ENCODE measurements around the gene EFNA3.

Gene EFNA3

DNA sequence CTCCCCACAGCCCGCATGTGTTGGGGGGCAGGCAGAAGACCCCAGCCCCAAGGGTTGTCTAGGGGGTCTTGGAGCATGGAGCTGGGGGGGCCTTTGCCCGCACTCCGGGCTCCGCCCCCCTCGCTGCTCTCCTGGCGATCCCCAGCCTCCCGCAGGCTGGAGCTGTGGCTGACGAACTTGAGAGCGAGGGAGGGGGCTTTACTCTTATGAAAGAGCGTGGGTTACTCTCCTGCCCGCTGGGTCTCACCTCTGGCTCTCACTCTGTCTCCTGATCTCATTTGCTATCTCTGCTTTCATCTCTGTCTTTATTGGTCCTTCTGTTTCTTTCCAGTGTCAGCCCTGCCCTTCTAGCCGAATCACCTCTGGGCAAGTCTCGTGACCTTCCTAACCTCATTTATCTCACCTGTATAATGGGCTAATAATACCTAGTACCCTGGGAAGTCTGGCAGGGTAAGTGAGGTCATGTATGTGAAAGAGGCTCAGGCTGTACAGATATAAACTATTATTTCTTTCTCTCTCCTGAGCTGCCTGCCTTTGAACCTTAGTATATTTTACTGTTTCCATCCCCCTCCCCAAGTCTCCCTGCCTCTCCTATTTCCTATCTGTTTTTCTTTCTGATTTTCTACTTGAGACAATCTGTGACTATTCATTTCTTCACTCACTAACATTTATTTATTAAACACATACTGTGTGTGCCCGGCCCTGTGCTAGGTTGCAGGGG is 14.4 kb upstream of the EFNA3 start:
- peaks cover 0 to 22% of the 10 kb centered on the region in 2 experiments; a peak in 1 of 3 replicates for H3K36me3 ChIP-seq (ENCODE audit: control insufficient read depth in 2 of 2, insufficient read depth in 1 of 2, low read length in 2 of 2)
- H3K4me1 ChIP-seq (ENCODE audit: control insufficient read depth, insufficient read depth, low read length), result no peaks in the 10 kb centered on the region; the same call in none of the 2 replicates
- no peaks in the 10 kb centered on the region for H3K9me3 ChIP-seq (ENCODE audit: control insufficient read depth, insufficient read depth, low read depth, low read length)
- H3K27ac ChIP-seq (ENCODE audit: extremely low read depth, low read depth, low read length), result no peak overlapping the region; the same call in 1 of the 2 replicates
- POLR2A ChIA-PET, result interaction anchor here (0.7 to 1.5 kb wide), 3 partner anchors 11 to 16 kb away, joined by 3 to 6 read pairs (median 6); partner anchors contain the start of gene EFNA3
- peak overlapping the region; percentile 88 for H3K4me3 ChIP-seq (ENCODE audit: low read depth, low read length)
- CTCF ChIA-PET, result interaction anchor here (0.6 to 10.9 kb wide), 8 partner anchors 13 to 183 kb away, joined by 3 to 117 read pairs (median 4); partner anchors contain the start of genes ADAM15 and EFNA3
- TF ChIP-seq ZNF580 (tag by site-specific recombination; IDR thresholded peaks at IDR 0.05) (peak; percentile 86), ZFHX2 (tag by site-specific recombination; conservative IDR thresholded peaks at IDR 0.05) (0 out of 2 replicates have a peak, but pooled peaks have one; percentile 46), ZNF704 (tag by site-specific recombination; IDR thresholded peaks at IDR 0.05) (no peak), PRDM1 (tag by site-specific recombination; IDR thresholded peaks at IDR 0.05) (peak; percentile 37), ZNF23 (tag by site-specific recombination; IDR thresholded peaks at IDR 0.05; ENCODE audit: borderline replicate concordance) (no peak), ZNF174 (tag by site-specific recombination; IDR thresholded peaks at IDR 0.05) (no peak), MYNN (tag by site-specific recombination; IDR thresholded peaks at IDR 0.05; ENCODE audit: borderline replicate concordance) (no peak), MEIS1 (CRISPR knock-in tag; IDR thresholded peaks at IDR 0.05; ENCODE audit: borderline replicate concordance) (no peak), ZNF274 (IDR thresholded peaks at IDR 0.05; ENCODE audit: low read length) (no peak), ZNF274 (tag by site-specific recombination; IDR thresholded peaks at IDR 0.05; ENCODE audit: borderline replicate concordance) (no peak), GLIS2 (tag by site-specific recombination; IDR thresholded peaks at IDR 0.05) (peak; percentile 94), KLF9 (tag by site-specific recombination; IDR thresholded peaks at IDR 0.05; ENCODE audit: low read depth) (peak; percentile 54), KLF8 (tag by site-specific recombination; IDR thresholded peaks at IDR 0.05) (peak; percentile 31; the same call in 1 of the 2 replicates), ZNF639 (tag by site-specific recombination; IDR thresholded peaks at IDR 0.05) (0 out of 2 replicates have a peak, but pooled peaks have one; percentile 62), ZNF701 (tag by site-specific recombination; IDR thresholded peaks at IDR 0.05) (no peak), ZBTB10 (tag by site-specific recombination; IDR thresholded peaks at IDR 0.05) (no peak), YY2 (tag by site-specific recombination; IDR thresholded peaks at IDR 0.05) (no peak), SP7 (tag by site-specific recombination; IDR thresholded peaks at IDR 0.05) (peak; percentile 60), BCL11A (tag by site-specific recombination; IDR thresholded peaks at IDR 0.05; ENCODE audit: low read depth) (peak; percentile 65; the same call in 1 of the 2 replicates), ZNF112 (tag by site-specific recombination; IDR thresholded peaks at IDR 0.05) (no peak), ZNF202 (tag by site-specific recombination; IDR thresholded peaks at IDR 0.05; ENCODE audit: borderline replicate concordance) (no peak), PATZ1 (tag by site-specific recombination; IDR thresholded peaks at IDR 0.05) (peak; percentile 83), ZNF133 (tag by site-specific recombination; IDR thresholded peaks at IDR 0.05) (no peak), ZNF335 (tag by site-specific recombination; conservative IDR thresholded peaks at IDR 0.05) (peak; percentile 67), ZNF239 (tag by site-specific recombination; IDR thresholded peaks at IDR 0.05) (no peak), HOXC10 (CRISPR knock-in tag; IDR thresholded peaks at IDR 0.05) (no peak)
- TF ChIP-seq, protein P1, sequence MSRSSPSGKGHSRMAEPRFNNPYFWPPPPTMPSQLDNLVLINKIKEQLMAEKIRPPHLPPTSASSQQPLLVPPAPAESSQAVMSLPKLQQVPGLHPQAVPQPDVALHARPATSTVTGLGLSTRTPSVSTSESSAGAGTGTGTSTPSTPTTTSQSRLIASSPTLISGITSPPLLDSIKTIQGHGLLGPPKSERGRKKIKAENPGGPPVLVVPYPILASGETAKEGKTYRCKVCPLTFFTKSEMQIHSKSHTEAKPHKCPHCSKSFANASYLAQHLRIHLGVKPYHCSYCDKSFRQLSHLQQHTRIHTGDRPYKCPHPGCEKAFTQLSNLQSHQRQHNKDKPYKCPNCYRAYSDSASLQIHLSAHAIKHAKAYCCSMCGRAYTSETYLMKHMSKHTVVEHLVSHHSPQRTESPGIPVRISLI (tag by site-specific recombination; IDR thresholded peaks at IDR 0.05), result no peak
- TF ChIP-seq, protein P2, sequence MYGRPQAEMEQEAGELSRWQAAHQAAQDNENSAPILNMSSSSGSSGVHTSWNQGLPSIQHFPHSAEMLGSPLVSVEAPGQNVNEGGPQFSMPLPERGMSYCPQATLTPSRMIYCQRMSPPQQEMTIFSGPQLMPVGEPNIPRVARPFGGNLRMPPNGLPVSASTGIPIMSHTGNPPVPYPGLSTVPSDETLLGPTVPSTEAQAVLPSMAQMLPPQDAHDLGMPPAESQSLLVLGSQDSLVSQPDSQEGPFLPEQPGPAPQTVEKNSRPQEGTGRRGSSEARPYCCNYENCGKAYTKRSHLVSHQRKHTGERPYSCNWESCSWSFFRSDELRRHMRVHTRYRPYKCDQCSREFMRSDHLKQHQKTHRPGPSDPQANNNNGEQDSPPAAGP (tag by site-specific recombination; IDR thresholded peaks at IDR 0.05), result 0 out of 2 replicates have a peak, but pooled peaks have one; percentile 41

Measured in HEK293 (cell line).